Calu3 (cell line): ENCODE results near the gene LINGO1. TPM values are rescaled to one million over a fixed set of nuclear protein-coding genes. Genes with fewer than 3 reads are reported as not detected.

Experiments
- BruUV-seq: library from RNA; stranded (reverse); fragments of 400-500 nt; replicated peaks from 2 replicates; lab custom pipeline; 2021; lab: Mats Ljungman, UMichigan
- CTCF ChIA-PET: fragments of 300-600 bp; sonication (Branson Sonifier 250); formaldehyde crosslinking; loops from one replicate; lab custom pipeline; 2022; ENCODE audit warnings: antibody characterized with exemption; lab: Charles Lee
- DNase-seq: peaks from one replicate; pipeline ENCODE4 v3.0.0; 2022
- H3K27ac Mint-ChIP-seq: one replicate; pipeline ENCODE4 v1.8.0; 2022; ENCODE audit warnings: mixed read lengths; ENCODE audit not compliant: unreplicated experiment
- H3K27me3 Mint-ChIP-seq: one replicate; pipeline ENCODE4 v1.8.0; 2022; ENCODE audit warnings: mixed read lengths; ENCODE audit not compliant: unreplicated experiment
- H3K36me3 Mint-ChIP-seq: one replicate; pipeline ENCODE4 v1.8.0; 2022; ENCODE audit warnings: mild to moderate bottlenecking, moderate library complexity, mixed read lengths; ENCODE audit not compliant: insufficient read depth, unreplicated experiment
- H3K4me1 Mint-ChIP-seq: one replicate; pipeline ENCODE4 v1.8.0; 2022; ENCODE audit warnings: mild to moderate bottlenecking, low read depth, mixed read lengths; ENCODE audit not compliant: unreplicated experiment
- H3K4me3 Mint-ChIP-seq: one replicate; pipeline ENCODE4 v1.8.0; 2022; ENCODE audit warnings: mild to moderate bottlenecking, low read depth, moderate library complexity, mixed read lengths; ENCODE audit not compliant: unreplicated experiment
- H3K9me3 Mint-ChIP-seq: one replicate; pipeline ENCODE4 v1.8.0; 2022; ENCODE audit warnings: low read depth, mixed read lengths; ENCODE audit not compliant: unreplicated experiment
- intact Hi-C: fragments of 100-400 bp; cut with micrococcal nuclease; formaldehyde crosslinking; loops from one replicate; pipeline ENCODE4 v1.10.0; 2022; ENCODE audit not compliant: unreplicated experiment
- total RNA-seq: library from RNA; stranded (reverse); gene quantifications from 2 replicates; pipeline ENCODE4 v1.2.3, GENCODE V29; 2022
- TF ChIP-seq, protein P1 (sequence below): fragments of 200-600 bp; IDR thresholded peaks from one replicate; pipeline ENCODE4 v1.8.0; 2022; ENCODE audit warnings: antibody characterized with exemption; ENCODE audit not compliant: unreplicated experiment

Gene LINGO1
- total RNA-seq, 1 experiment from 2014 or later = not detected

DNA sequence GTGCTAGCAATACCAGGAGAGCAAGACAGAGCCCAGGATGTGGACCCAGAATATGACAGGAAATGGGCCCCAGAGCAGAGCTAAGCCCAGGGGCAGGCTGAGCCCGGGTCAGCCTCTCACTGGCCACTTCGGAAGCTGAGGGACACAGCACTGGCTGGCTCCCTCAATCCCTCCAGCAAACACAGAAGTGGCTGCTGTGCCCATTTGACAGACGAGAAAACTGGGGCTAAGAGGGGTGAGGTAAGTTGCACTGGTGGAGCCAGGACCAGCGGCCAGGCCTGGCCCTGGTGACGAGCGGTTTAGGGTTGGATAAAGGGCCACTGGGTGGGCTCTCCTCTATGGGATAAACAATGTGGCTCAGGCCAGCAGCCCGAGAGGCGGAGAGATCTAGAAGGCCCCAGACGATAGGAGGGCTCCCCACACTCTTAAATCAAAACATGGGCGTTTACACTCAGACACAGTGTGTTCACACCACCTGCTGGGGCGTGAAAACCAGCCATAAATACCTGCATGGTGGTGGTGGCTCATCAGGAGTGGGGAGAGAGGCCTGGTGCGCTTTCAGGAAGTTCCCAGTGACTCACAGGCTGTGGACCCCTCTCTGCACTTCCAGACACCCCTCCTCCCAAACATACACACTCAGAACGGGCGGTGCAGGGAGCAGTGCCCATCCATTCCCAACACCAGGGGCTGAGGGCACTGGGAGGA is 12.0 kb upstream of the LINGO1 start:
- CTCF ChIA-PET = interaction anchor here (1.1 to 1.6 kb wide), 3 partner anchors 10 to 176 kb away, joined by 4 to 6 read pairs (median 4); no protein-coding TSS in a partner anchor
- Mint-ChIP-seq H3K27ac (no peak overlapping the region), H3K36me3 (peaks cover 5% of the 10 kb centered on the region), H3K27me3 (peaks cover 100% of the 10 kb centered on the region), H3K9me3 (no peaks in the 10 kb centered on the region), H3K4me3 (no peak overlapping the region), H3K4me1 (no peaks in the 10 kb centered on the region)
- intact Hi-C loops = no loop called here
- DNase-seq = no peak
- no TSS peak for BruUV-seq
- TF ChIP-seq, protein P1, sequence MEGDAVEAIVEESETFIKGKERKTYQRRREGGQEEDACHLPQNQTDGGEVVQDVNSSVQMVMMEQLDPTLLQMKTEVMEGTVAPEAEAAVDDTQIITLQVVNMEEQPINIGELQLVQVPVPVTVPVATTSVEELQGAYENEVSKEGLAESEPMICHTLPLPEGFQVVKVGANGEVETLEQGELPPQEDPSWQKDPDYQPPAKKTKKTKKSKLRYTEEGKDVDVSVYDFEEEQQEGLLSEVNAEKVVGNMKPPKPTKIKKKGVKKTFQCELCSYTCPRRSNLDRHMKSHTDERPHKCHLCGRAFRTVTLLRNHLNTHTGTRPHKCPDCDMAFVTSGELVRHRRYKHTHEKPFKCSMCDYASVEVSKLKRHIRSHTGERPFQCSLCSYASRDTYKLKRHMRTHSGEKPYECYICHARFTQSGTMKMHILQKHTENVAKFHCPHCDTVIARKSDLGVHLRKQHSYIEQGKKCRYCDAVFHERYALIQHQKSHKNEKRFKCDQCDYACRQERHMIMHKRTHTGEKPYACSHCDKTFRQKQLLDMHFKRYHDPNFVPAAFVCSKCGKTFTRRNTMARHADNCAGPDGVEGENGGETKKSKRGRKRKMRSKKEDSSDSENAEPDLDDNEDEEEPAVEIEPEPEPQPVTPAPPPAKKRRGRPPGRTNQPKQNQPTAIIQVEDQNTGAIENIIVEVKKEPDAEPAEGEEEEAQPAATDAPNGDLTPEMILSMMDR = no peak

DNA sequence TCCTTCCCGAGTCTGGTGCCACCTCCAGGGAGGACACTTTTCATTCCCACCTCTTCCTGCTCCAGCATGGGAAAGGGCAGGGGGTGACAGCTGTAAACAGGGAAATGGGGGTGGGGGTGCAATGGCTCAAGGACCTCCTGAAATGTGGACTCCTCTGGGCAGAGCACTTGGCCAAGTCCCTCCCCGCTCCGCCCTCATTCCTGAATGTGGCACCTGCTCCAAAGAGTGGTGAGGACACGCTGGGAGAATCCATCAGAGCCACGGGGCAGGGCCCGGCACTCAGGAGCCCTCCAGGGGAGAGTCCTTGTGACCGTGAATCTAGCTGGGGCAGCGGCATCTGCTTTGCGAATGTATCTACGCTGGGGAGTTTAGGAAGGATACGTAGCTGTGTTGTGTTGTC is 11.1 kb upstream of the LINGO1 start:
- H3K27ac Mint-ChIP-seq = no peak overlapping the region
- H3K4me3 Mint-ChIP-seq = no peak overlapping the region
- H3K36me3 Mint-ChIP-seq = peaks cover 5% of the 10 kb centered on the region
- H3K27me3 Mint-ChIP-seq = peaks cover 100% of the 10 kb centered on the region
- CTCF ChIA-PET = interaction anchor here (1.1 to 1.6 kb wide), 2 partner anchors 24 to 177 kb away, joined by 4 to 6 read pairs; no protein-coding TSS in a partner anchor
- intact Hi-C loops = no loop called here
- H3K9me3 Mint-ChIP-seq = no peaks in the 10 kb centered on the region
- TF ChIP-seq, protein P1 = no peak
- no peaks in the 10 kb centered on the region for H3K4me1 Mint-ChIP-seq
- BruUV-seq = no TSS peak
- DNase-seq = no peak

DNA sequence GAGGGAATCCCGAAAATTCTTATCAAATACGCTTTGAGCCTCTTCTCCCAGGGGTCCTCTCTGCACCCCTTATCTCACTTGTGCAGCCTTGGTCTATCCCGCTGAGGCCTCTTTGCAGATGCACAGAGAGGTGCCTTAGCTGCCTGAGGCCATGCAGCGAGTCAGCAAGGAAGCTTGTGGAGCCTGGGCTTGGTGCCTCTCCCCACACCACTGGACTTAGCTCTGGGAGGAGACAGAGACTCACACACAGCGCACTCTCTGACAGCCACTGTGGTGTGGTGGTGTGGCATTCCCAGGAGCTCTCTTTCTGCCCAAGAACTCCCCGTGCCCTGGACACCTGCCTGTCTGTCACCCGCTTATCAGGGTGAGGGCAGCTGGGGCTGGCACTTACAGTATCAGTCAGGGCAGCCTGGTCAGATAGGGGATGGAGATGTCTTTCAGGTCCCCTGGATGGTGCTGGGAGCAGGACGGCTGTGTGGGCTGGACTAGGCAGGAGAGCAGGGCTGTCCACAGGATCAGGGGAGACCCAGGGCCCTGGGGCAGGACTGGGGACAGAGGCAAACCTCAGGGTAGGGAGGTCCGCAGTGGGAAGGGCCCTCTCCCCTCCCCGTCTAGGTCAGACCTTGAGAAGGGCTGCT is 10.2 kb upstream of the LINGO1 start:
- H3K36me3 Mint-ChIP-seq = peaks cover 5% of the 10 kb centered on the region
- H3K4me3 Mint-ChIP-seq = no peak overlapping the region
- TF ChIP-seq, protein P1 = no peak
- peaks cover 100% of the 10 kb centered on the region for H3K27me3 Mint-ChIP-seq
- no TSS peak for BruUV-seq
- H3K4me1 Mint-ChIP-seq = no peaks in the 10 kb centered on the region
- CTCF ChIA-PET = interaction anchor here (0.7 to 1.6 kb wide), 5 partner anchors 10 to 178 kb away, joined by 3 to 6 read pairs (median 5); no protein-coding TSS in a partner anchor
- no peak for DNase-seq
- H3K27ac Mint-ChIP-seq = no peak overlapping the region
- intact Hi-C loops = no loop called here
- no peaks in the 10 kb centered on the region for H3K9me3 Mint-ChIP-seq

DNA sequence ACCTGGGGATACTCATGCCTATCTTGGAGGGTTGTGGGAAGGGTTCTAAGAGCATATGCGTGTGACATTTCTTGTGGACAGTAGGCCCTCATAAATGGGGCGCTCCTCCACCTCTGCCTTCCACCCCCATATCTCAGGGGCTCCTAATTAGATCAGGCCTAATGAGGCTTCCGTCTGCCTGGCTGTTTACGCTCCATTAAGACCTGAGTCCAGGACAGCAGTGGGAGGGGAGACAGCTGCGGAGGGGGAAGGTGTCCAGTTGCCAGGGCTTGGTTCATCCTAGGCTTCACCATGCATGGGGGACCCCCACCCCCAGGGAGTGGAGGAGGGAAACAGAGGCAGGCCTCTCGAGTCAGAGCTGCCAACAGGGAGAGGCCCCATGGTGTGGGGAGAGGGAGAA is 9.3 kb upstream of the LINGO1 start:
- H3K4me1 Mint-ChIP-seq = no peaks in the 10 kb centered on the region
- CTCF ChIA-PET = interaction anchor here (1.4 kb wide), 1 partner anchor 13 kb away, joined by 6 read pairs; no protein-coding TSS in a partner anchor
- H3K4me3 Mint-ChIP-seq = no peak overlapping the region
- H3K27me3 Mint-ChIP-seq = peaks cover 100% of the 10 kb centered on the region
- no peak for DNase-seq
- intact Hi-C loops = no loop called here
- TF ChIP-seq, protein P1 = no peak
- peaks cover 5% of the 10 kb centered on the region for H3K36me3 Mint-ChIP-seq
- H3K27ac Mint-ChIP-seq = no peak overlapping the region
- no TSS peak for BruUV-seq
- H3K9me3 Mint-ChIP-seq = no peaks in the 10 kb centered on the region
